A549 treated with AZD2906 at 1 μM for 4 hours (cell line): Measurements from ENCODE around the gene USP35. TPM values are rescaled to one million over a fixed set of nuclear protein-coding genes. Genes with fewer than 3 reads are reported as not detected.

ENCODE experiments used
- total RNA-seq: library from RNA; stranded (reverse); fragments of 200-300 nt; extraction: Qiagen RNA extraction; gene quantifications from 5 replicates; pipeline ENCODE4 v1.2.3, GENCODE V29; 2022

The USP35 gene
- 7.0 to 8.7 TPM (median 8.3 TPM) in 5 replicates for total RNA-seq

GRCh38 chr11:78188286-78189173 lies at the start of gene USP35, which contains the start of gene KCTD21:
Gene USP35 (plus strand): TSS chr11:78188919. CDS start chr11:78196246, 7,327 bp downstream.
Gene KCTD21 (minus strand): TSS chr11:78188626. CDS start chr11:78174554, 14,072 bp downstream.

GRCh38 chr11:78139422-78140391 lies 49.0 kb upstream of the USP35 start, which contains the start of gene ALG8:
Gene ALG8 (minus strand): TSS chr11:78139626. CDS start chr11:78139588, 38 bp downstream.

Other genes starting within 250 kb of the USP35 start
- gene INTS4, start 194.3 kb upstream of the USP35 start, total RNA-seq: 16.0 to 19.0 TPM (median 16.9 TPM) in 5 replicates
- gene KCTD14, start 165.6 kb upstream of the USP35 start, total RNA-seq: 1.2 to 2.0 TPM (median 1.4 TPM) in 5 replicates
- gene THRSP, start 125.1 kb upstream of the USP35 start, total RNA-seq: not detected in 5 replicates
- 242 to 263 TPM (median 255 TPM) in 5 replicates for gene NDUFC2, start 109.1 kb upstream of the USP35 start, total RNA-seq
- gene ALG8, start 49.3 kb upstream of the USP35 start, total RNA-seq: 52.3 to 58.9 TPM (median 57.1 TPM) in 5 replicates
- 7.4 to 9.3 TPM (median 8.4 TPM) in 5 replicates for gene KCTD21, start 293 bp upstream of the USP35 start, total RNA-seq
- 3.4 to 5.5 TPM (median 4.6 TPM) in 5 replicates for gene GAB2, start 228.9 kb downstream of the USP35 start, total RNA-seq